ENCODE data around the gene HOXA6. TPM values are rescaled to one million over a fixed set of nuclear protein-coding genes. Genes with fewer than 3 reads are reported as not detected.

The HOXA6 gene
- total and polyA plus RNA-seq, 9 of the 15 experiments (the other 6 are each of a cell fraction or from before 2014, with no cell fraction given): not detected

DNA sequence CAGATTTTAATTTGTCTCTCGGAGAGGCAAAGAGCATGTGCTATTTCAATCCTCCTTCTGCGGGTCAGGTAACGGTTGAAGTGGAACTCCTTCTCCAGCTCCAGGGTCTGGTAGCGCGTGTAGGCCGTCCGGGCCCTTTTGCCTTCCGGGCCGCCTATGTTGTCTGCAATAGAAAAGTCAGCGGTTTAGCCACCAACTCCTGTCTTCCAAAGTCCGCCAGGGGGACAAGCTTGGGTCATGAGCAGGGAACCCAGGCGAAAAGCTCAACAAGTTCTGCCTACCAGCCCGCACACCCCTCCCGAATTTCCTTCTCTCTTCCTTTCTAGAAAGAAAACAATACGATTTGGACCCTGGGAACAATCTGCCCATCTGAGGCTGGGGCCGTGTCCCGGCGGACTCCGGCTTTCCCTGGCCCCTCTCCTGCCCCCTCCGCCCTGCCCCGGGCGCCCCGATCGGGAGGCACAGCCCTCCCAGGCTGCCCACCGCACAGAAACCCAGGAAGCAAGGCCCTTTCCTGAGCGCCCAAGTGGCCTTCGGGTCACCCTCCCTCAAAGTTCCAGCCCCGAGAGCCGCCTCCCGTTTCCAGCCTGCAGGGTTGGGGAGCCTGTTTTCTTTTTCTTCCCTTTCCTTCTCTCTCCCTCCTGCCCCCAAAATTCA, 5.5 kb downstream of the HOXA6 start (continued):
- no peak for TF ChIP-seq SIN3A (IDR thresholded peaks at IDR 0.05; ENCODE audit: borderline replicate concordance in 2 of 2, control insufficient read depth in 1 of 2, low read depth in 2 of 2, low read length in 2 of 2)
- TF ChIP-seq ZNF140 (CRISPR knock-in tag; IDR thresholded peaks at IDR 0.05): no peak

DNA sequence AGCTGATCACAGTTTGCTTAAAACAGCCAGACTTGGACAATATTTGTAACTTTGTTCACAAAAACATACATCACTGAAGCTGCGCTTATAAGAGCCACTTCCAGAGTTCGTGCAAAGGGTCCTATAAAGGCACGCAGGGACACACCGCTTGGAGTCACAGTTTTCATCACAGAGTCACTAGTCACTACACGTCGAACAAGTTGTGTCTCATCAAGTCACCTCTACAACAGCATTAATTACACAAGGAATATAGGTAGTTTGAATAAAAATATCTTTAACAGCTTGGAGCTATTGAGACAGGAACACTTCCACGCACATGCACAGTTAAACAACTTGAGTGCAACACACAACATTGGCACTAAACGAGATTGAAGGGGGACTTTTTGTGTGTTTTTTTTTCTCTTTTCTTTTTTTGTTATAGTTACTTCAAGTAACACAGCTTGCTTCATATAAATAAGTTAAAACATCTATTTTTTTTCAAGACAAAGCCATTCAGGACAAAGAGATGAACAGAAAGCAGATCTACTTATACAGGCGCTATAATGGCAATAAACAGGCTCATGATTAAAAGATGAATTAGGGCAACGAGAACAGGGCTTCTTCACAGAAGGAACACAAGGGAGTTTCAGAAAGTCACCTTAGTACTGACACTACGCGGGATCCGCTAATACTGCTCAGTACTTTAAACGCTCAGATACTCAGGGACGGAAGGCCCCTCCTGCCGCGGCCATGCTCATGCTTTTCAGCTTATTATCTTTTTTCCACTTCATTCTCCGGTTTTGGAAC, 6.2 kb downstream of the HOXA6 start:
- Histone ChIP-seq H3K9me1 (ENCODE audit: control insufficient read depth, insufficient read depth, low read length) (no peaks in the 10 kb centered on the region), H3K79me2 (ENCODE audit: control insufficient read depth, insufficient read depth, low read length) (no peaks in the 10 kb centered on the region), H3K27me3 (ENCODE audit: control insufficient read depth in 2 of 2, insufficient read depth in 2 of 2, low read length in 2 of 2) (peaks cover 28 to 80% of the 10 kb centered on the region in 2 experiments), H3K27ac (ENCODE audit: extremely low read depth, low read depth, low read length) (no peak overlapping the region), H3K9me3 (replicated peaks; ENCODE audit: control insufficient read depth, insufficient read depth, low read depth, low read length) (no peaks in the 10 kb centered on the region), H3K36me3 (ENCODE audit: control insufficient read depth, insufficient read depth, low read length) (no peaks in the 10 kb centered on the region), H3K4me2 (ENCODE audit: insufficient read depth, low read length) (no peak overlapping the region), H3K4me1 (replicated peaks in 1 of 2; ENCODE audit: control insufficient read depth in 2 of 2, insufficient read depth in 2 of 2, low read length in 2 of 2) (peaks cover under 1 to 20% of the 10 kb centered on the region in 2 experiments; a peak in 2 of 5 replicates), H3K9ac (ENCODE audit: insufficient read depth in 1 of 2, low read depth in 2 of 2, low read length in 2 of 2) (no peak overlapping the region), H4K20me1 (replicated peaks; ENCODE audit: control insufficient read depth, insufficient read depth, low read length) (no peaks in the 10 kb centered on the region), H2AFZ (ENCODE audit: low read depth, low read length) (no peak overlapping the region), H3K4me3 (no peak overlapping the region)
- DNase-seq (ENCODE audit: extremely low read depth in 1 of 4, low spot score in 3 of 4) (no peak), FAIRE-seq (no peak), ATAC-seq (no peak)
- intact Hi-C loops (cut with micrococcal nuclease): no loop called here
- BruUV-seq (replicated peaks): no TSS peak
- ChIA-PET POLR2A (no interaction called here), CTCF (ENCODE audit: low intra/inter-chr PET ratio) (interaction anchor here (0.6 kb wide), 1 partner anchor 830 kb away, joined by 5 read pairs; no protein-coding TSS in a partner anchor)
- in situ Hi-C loops (cut with MboI): loop anchor here (10.0 kb wide), 1 partner anchor 287 kb away; no protein-coding TSS in a partner anchor
- WGBS (ENCODE audit: insufficient coverage, low coverage, missing lambda C conversion rate): 12% methylated on average over 18 of the region's 18 CpGs
- TF ChIP-seq FUS (optimal IDR thresholded peaks at IDR 0.05; ENCODE audit: low read depth, low read length) (no peak), BDP1 (IDR thresholded peaks at IDR 0.05; ENCODE audit: insufficient read depth, insufficient read length) (no peak), E2F3 (CRISPR knock-in tag; IDR thresholded peaks at IDR 0.05) (no peak), HDGF (IDR thresholded peaks at IDR 0.05) (no peak), KHSRP (IDR thresholded peaks at IDR 0.05) (no peak)
- TF ChIP-seq, protein P1, sequence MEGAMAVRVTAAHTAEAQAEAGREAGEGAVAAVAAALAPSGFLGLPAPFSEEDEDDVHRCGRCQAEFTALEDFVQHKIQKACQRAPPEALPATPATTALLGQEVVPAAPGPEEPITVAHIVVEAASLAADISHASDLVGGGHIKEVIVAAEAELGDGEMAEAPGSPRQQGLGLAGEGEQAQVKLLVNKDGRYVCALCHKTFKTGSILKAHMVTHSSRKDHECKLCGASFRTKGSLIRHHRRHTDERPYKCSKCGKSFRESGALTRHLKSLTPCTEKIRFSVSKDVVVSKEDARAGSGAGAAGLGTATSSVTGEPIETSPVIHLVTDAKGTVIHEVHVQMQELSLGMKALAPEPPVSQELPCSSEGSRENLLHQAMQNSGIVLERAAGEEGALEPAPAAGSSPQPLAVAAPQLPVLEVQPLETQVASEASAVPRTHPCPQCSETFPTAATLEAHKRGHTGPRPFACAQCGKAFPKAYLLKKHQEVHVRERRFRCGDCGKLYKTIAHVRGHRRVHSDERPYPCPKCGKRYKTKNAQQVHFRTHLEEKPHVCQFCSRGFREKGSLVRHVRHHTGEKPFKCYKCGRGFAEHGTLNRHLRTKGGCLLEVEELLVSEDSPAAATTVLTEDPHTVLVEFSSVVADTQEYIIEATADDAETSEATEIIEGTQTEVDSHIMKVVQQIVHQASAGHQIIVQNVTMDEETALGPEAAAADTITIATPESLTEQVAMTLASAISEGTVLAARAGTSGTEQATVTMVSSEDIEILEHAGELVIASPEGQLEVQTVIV (CRISPR knock-in tag; IDR thresholded peaks at IDR 0.05; ENCODE audit: borderline replicate concordance): no peak
- TF ChIP-seq, protein P2, sequence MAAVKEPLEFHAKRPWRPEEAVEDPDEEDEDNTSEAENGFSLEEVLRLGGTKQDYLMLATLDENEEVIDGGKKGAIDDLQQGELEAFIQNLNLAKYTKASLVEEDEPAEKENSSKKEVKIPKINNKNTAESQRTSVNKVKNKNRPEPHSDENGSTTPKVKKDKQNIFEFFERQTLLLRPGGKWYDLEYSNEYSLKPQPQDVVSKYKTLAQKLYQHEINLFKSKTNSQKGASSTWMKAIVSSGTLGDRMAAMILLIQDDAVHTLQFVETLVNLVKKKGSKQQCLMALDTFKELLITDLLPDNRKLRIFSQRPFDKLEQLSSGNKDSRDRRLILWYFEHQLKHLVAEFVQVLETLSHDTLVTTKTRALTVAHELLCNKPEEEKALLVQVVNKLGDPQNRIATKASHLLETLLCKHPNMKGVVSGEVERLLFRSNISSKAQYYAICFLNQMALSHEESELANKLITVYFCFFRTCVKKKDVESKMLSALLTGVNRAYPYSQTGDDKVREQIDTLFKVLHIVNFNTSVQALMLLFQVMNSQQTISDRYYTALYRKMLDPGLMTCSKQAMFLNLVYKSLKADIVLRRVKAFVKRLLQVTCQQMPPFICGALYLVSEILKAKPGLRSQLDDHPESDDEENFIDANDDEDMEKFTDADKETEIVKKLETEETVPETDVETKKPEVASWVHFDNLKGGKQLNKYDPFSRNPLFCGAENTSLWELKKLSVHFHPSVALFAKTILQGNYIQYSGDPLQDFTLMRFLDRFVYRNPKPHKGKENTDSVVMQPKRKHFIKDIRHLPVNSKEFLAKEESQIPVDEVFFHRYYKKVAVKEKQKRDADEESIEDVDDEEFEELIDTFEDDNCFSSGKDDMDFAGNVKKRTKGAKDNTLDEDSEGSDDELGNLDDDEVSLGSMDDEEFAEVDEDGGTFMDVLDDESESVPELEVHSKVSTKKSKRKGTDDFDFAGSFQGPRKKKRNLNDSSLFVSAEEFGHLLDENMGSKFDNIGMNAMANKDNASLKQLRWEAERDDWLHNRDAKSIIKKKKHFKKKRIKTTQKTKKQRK (IDR thresholded peaks at IDR 0.05; ENCODE audit: borderline replicate concordance, low read depth, low read length): no peak
- TF ChIP-seq, protein P3, sequence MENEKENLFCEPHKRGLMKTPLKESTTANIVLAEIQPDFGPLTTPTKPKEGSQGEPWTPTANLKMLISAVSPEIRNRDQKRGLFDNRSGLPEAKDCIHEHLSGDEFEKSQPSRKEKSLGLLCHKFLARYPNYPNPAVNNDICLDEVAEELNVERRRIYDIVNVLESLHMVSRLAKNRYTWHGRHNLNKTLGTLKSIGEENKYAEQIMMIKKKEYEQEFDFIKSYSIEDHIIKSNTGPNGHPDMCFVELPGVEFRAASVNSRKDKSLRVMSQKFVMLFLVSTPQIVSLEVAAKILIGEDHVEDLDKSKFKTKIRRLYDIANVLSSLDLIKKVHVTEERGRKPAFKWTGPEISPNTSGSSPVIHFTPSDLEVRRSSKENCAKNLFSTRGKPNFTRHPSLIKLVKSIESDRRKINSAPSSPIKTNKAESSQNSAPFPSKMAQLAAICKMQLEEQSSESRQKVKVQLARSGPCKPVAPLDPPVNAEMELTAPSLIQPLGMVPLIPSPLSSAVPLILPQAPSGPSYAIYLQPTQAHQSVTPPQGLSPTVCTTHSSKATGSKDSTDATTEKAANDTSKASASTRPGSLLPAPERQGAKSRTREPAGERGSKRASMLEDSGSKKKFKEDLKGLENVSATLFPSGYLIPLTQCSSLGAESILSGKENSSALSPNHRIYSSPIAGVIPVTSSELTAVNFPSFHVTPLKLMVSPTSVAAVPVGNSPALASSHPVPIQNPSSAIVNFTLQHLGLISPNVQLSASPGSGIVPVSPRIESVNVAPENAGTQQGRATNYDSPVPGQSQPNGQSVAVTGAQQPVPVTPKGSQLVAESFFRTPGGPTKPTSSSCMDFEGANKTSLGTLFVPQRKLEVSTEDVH (IDR thresholded peaks at IDR 0.05; ENCODE audit: low read depth, partially characterized antibody): no peak
